RWPE2 (cell line): Measurements from ENCODE around the gene LRRC8D.

ENCODE experiments used
- ATAC-seq: fragments of 200-7000 bp; cut with Tn5 transposase; 3 replicates; pipeline ENCODE4 v1.9.1; 2021; ENCODE audit warnings: low read depth
- DNase-seq: peaks from one replicate; pipeline ENCODE4 v3.0.0-alpha.2; 2020; ENCODE audit warnings: low spot score
- H3K27ac ChIP-seq: fragments of 450-650 bp; 2 replicates; pipeline ENCODE4 v1.5.1; 2017; ENCODE audit warnings: mild to moderate bottlenecking; ENCODE audit not compliant: poor library complexity, severe bottlenecking
- H3K27me3 ChIP-seq: fragments of 250-450 bp; sonication (Bioruptor Pico); 2 replicates; pipeline ENCODE4 v1.5.1; 2021; ENCODE audit warnings: mild to moderate bottlenecking, moderate library complexity; ENCODE audit not compliant: insufficient read depth, poor library complexity, severe bottlenecking
- H3K36me3 ChIP-seq: fragments of 250-450 bp; sonication (Bioruptor Pico); 2 replicates; pipeline ENCODE4 v1.5.1; 2020; ENCODE audit warnings: low read depth, mild to moderate bottlenecking, moderate library complexity
- H3K4me1 ChIP-seq: fragments of 250-450 bp; sonication (Bioruptor Pico); 2 replicates; pipeline ENCODE4 v1.5.1; 2021; ENCODE audit warnings: mild to moderate bottlenecking, moderate library complexity; ENCODE audit not compliant: insufficient read depth, poor library complexity, severe bottlenecking
- H3K4me3 ChIP-seq: fragments of 250-450 bp; sonication (Bioruptor Pico); 2 replicates; pipeline ENCODE4 v1.5.1; 2021; ENCODE audit warnings: mild to moderate bottlenecking, moderate library complexity; ENCODE audit not compliant: severe bottlenecking
- H3K9me3 ChIP-seq: fragments of 250-450 bp; sonication (Bioruptor Pico); 2 replicates; pipeline ENCODE4 v1.5.1; 2021; ENCODE audit warnings: mild to moderate bottlenecking, moderate library complexity; ENCODE audit not compliant: severe bottlenecking
- CTCF ChIP-seq: fragments of 450-650 bp; IDR thresholded peaks from one replicate; pipeline ENCODE4 v1.5.1; 2017; ENCODE audit warnings: mild to moderate bottlenecking, moderate library complexity; ENCODE audit not compliant: poor library complexity, severe bottlenecking

Gene LRRC8D

GRCh38 chr1:89931964-89932363 lies 111.1 kb downstream of the LRRC8D start:
- peaks cover 14% of the 10 kb centered on the region for H3K36me3 ChIP-seq
- no peaks in the 10 kb centered on the region for H3K4me1 ChIP-seq
- no peak for DNase-seq
- no peak overlapping the region for H3K4me3 ChIP-seq
- no peaks in the 10 kb centered on the region for H3K27me3 ChIP-seq
- no peak overlapping the region for H3K27ac ChIP-seq
- TF ChIP-seq CTCF, result no peak
- no peak for ATAC-seq
- no peaks in the 10 kb centered on the region for H3K9me3 ChIP-seq

- no peak overlapping the region for H3K27ac ChIP-seq
- H3K9me3 ChIP-seq, result no peaks in the 10 kb centered on the region
- TF ChIP-seq CTCF, result no peak
- H3K27me3 ChIP-seq, result no peaks in the 10 kb centered on the region
- DNase-seq (no peak), ATAC-seq (no peak)
- peaks cover 14% of the 10 kb centered on the region for H3K36me3 ChIP-seq
- no peaks in the 10 kb centered on the region for H3K4me1 ChIP-seq
- no peak overlapping the region for H3K4me3 ChIP-seq
Observed at GRCh38 chr1:89932598-89933364, 111.9 kb downstream of the LRRC8D start.

- Histone ChIP-seq H3K27me3 (no peaks in the 10 kb centered on the region), H3K4me1 (no peaks in the 10 kb centered on the region), H3K4me3 (no peak overlapping the region), H3K9me3 (no peaks in the 10 kb centered on the region), H3K27ac (no peak overlapping the region), H3K36me3 (peaks cover 14% of the 10 kb centered on the region)
- no peak for TF ChIP-seq CTCF
- ATAC-seq (no peak), DNase-seq (no peak)
Observed at GRCh38 chr1:89934461-89934860, 113.6 kb downstream of the LRRC8D start.

- H3K27me3 ChIP-seq, result no peaks in the 10 kb centered on the region
- H3K27ac ChIP-seq, result no peak overlapping the region
- ATAC-seq (no peak), DNase-seq (no peak)
- H3K4me3 ChIP-seq, result no peak overlapping the region
- H3K9me3 ChIP-seq, result no peaks in the 10 kb centered on the region
- H3K36me3 ChIP-seq, result peaks cover 14% of the 10 kb centered on the region
- TF ChIP-seq CTCF, result no peak
- no peaks in the 10 kb centered on the region for H3K4me1 ChIP-seq
Observed at GRCh38 chr1:89935235-89935634, 114.4 kb downstream of the LRRC8D start.

- ATAC-seq, result no peak
- no peak overlapping the region for H3K4me3 ChIP-seq
- H3K36me3 ChIP-seq, result peaks cover 11% of the 10 kb centered on the region
- no peak for TF ChIP-seq CTCF
- H3K27ac ChIP-seq, result no peak overlapping the region
- no peaks in the 10 kb centered on the region for H3K4me1 ChIP-seq
- no peaks in the 10 kb centered on the region for H3K9me3 ChIP-seq
- no peak for DNase-seq
- H3K27me3 ChIP-seq, result no peaks in the 10 kb centered on the region
Observed at GRCh38 chr1:89936694-89937093, 115.9 kb downstream of the LRRC8D start.
